Measurements from ENCODE around the gene UEVLD. TPM values are rescaled to one million over a fixed set of nuclear protein-coding genes. Genes with fewer than 3 reads are reported as not detected.

UEVLD gene
- total RNA-seq, 1 donor from 2014 or later = 9.2 TPM

DNA sequence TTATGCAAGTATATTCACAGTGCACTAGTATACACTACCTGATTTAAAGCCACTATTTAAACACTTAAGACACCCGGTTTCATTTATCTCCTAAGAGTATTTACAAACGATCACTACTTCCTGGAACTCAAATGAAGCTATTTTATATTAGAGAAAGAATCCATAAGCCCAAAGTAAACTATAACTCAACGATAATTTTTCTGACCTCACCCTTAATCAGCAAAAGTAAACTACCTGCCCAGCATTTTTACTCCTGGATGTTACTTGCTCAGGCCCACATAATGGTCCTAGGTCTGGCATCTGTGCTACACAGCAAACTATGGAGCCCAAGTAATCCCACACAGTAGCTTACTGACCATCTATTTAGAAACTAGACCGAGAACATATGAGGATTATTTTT, 95.2 kb downstream of the UEVLD start:
- Mint-ChIP-seq H3K4me3 (ENCODE audit: unreplicated experiment) (no peak overlapping the region), H3K4me1 (ENCODE audit: low read depth, unreplicated experiment) (no peaks in the 10 kb centered on the region), H3K27me3 (ENCODE audit: unreplicated experiment) (no peaks in the 10 kb centered on the region), H3K27ac (ENCODE audit: unreplicated experiment) (no peak overlapping the region), H3K36me3 (ENCODE audit: unreplicated experiment) (no peaks in the 10 kb centered on the region), H3K9me3 (ENCODE audit: unreplicated experiment) (peaks cover 3% of the 10 kb centered on the region)
- TF ChIP-seq, protein P1, sequence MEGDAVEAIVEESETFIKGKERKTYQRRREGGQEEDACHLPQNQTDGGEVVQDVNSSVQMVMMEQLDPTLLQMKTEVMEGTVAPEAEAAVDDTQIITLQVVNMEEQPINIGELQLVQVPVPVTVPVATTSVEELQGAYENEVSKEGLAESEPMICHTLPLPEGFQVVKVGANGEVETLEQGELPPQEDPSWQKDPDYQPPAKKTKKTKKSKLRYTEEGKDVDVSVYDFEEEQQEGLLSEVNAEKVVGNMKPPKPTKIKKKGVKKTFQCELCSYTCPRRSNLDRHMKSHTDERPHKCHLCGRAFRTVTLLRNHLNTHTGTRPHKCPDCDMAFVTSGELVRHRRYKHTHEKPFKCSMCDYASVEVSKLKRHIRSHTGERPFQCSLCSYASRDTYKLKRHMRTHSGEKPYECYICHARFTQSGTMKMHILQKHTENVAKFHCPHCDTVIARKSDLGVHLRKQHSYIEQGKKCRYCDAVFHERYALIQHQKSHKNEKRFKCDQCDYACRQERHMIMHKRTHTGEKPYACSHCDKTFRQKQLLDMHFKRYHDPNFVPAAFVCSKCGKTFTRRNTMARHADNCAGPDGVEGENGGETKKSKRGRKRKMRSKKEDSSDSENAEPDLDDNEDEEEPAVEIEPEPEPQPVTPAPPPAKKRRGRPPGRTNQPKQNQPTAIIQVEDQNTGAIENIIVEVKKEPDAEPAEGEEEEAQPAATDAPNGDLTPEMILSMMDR (IDR thresholded peaks at IDR 0.05; ENCODE audit: partially characterized antibody, unreplicated experiment) = no peak
- DNase-seq = no peak

DNA sequence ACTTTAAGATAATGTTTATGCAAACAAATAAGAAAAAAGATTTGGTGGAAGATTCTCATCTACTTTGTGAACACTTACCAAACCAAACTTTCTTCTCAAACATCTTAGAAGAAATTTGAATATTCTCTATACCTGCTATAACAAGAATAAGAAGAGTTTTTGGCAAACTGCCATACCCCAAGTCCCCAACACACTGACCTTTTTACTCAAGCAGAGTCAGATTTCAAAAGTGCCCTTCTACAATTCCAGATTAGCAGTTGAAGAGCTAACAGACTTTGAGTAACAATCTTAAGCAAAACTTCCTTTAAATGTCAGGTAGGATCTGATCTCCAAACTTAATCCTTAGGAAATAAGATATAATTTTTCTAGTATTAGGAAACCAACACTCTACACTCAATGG, 95.6 kb downstream of the UEVLD start:
- Mint-ChIP-seq H3K4me1 (ENCODE audit: low read depth, unreplicated experiment) (no peaks in the 10 kb centered on the region), H3K27me3 (ENCODE audit: unreplicated experiment) (no peaks in the 10 kb centered on the region), H3K9me3 (ENCODE audit: unreplicated experiment) (peaks cover 3% of the 10 kb centered on the region), H3K36me3 (ENCODE audit: unreplicated experiment) (no peaks in the 10 kb centered on the region), H3K27ac (ENCODE audit: unreplicated experiment) (no peak overlapping the region), H3K4me3 (ENCODE audit: unreplicated experiment) (no peak overlapping the region)
- DNase-seq = no peak
- TF ChIP-seq, protein P1 (IDR thresholded peaks at IDR 0.05; ENCODE audit: partially characterized antibody, unreplicated experiment) = no peak

DNA sequence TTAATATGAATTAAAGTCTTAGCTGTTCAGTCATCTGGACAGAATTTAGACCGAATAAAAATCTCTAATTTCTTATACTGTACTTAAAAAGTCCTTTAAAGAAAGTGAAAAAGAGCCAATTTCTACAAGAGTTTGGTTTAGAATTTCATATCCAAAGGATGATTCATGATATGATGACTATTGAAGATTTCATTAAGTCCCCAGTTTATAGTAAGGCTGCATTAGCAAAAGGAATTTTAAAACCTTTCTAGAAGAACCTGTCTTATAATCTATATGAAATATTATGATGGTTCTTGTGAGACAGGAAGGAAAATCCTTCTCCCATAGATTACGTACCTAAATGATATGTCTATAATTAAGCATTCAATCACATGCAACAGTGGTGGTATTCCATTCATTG, 96.6 kb downstream of the UEVLD start:
- TF ChIP-seq, protein P1 (IDR thresholded peaks at IDR 0.05; ENCODE audit: partially characterized antibody, unreplicated experiment) = no peak
- DNase-seq = no peak
- no peaks in the 10 kb centered on the region for H3K36me3 Mint-ChIP-seq (ENCODE audit: unreplicated experiment)
- no peaks in the 10 kb centered on the region for H3K4me1 Mint-ChIP-seq (ENCODE audit: low read depth, unreplicated experiment)
- H3K9me3 Mint-ChIP-seq (ENCODE audit: unreplicated experiment) = peaks cover 3% of the 10 kb centered on the region
- H3K27me3 Mint-ChIP-seq (ENCODE audit: unreplicated experiment) = no peaks in the 10 kb centered on the region
- H3K27ac Mint-ChIP-seq (ENCODE audit: unreplicated experiment) = no peak overlapping the region
- no peak overlapping the region for H3K4me3 Mint-ChIP-seq (ENCODE audit: unreplicated experiment)

DNA sequence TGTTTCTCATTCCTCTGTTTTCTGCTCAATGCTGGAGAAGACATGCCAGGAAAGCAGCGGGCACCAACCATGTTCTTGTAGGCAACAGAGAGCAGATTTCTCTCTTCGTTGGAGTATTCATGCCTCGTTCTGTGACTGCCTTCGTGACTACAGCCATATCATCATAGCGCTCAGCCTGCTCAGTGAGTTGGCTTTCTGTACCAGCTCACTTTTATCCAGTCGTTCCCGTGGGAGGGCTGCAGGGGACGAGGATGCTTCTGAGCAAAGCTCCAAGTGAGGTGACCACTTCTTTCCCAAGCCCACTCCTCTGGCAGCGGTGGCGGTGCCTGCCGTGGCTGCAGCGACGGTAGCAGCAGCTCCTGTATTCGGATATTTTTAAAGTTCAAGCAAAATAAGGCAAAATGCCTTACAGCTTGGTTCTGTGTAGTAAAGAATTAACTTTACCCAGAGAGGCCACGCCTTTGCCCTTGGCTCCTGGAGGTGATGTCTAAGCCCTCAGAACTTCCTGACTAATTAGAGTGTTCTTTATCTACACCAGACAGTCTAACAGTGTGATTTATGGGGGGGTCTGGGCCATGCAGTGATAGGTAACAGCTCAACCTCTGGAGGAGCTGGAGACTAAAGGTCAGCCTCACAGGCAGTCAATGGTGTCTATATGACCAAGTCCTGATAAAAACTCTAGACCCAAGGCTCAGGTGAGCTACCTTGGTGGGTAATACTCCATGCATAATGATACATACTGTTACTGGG, 97.6 kb downstream of the UEVLD start:
- peaks cover 3% of the 10 kb centered on the region for H3K9me3 Mint-ChIP-seq (ENCODE audit: unreplicated experiment)
- no peak overlapping the region for H3K27ac Mint-ChIP-seq (ENCODE audit: unreplicated experiment)
- no peaks in the 10 kb centered on the region for H3K36me3 Mint-ChIP-seq (ENCODE audit: unreplicated experiment)
- H3K4me3 Mint-ChIP-seq (ENCODE audit: unreplicated experiment) = no peak overlapping the region
- no peaks in the 10 kb centered on the region for H3K4me1 Mint-ChIP-seq (ENCODE audit: low read depth, unreplicated experiment)
- DNase-seq = peak; percentile 33
- TF ChIP-seq, protein P1 (IDR thresholded peaks at IDR 0.05; ENCODE audit: partially characterized antibody, unreplicated experiment) = no peak
- no peaks in the 10 kb centered on the region for H3K27me3 Mint-ChIP-seq (ENCODE audit: unreplicated experiment)

- DNase-seq = no peak
Observed at GRCh38 chr11:18490319-18490718, 98.2 kb downstream of the UEVLD start.

More at GRCh38 chr11:18490319-18490718, 98.2 kb downstream of the UEVLD start:
- H3K4me1 Mint-ChIP-seq (ENCODE audit: low read depth, unreplicated experiment) = no peaks in the 10 kb centered on the region
- TF ChIP-seq, protein P1 (IDR thresholded peaks at IDR 0.05; ENCODE audit: partially characterized antibody, unreplicated experiment) = no peak
- H3K36me3 Mint-ChIP-seq (ENCODE audit: unreplicated experiment) = no peaks in the 10 kb centered on the region
- H3K9me3 Mint-ChIP-seq (ENCODE audit: unreplicated experiment) = peaks cover 3% of the 10 kb centered on the region
- H3K27ac Mint-ChIP-seq (ENCODE audit: unreplicated experiment) = no peak overlapping the region
- H3K27me3 Mint-ChIP-seq (ENCODE audit: unreplicated experiment) = no peaks in the 10 kb centered on the region
- no peak overlapping the region for H3K4me3 Mint-ChIP-seq (ENCODE audit: unreplicated experiment)
